ENCODE data around the gene ZNF487. TPM values are rescaled to one million over a fixed set of nuclear protein-coding genes. Genes with fewer than 3 reads are reported as not detected.
A peak's percentile ranks its signal among the peaks of the same experiment; 100 is the strongest.

Gene ZNF487
- total and polyA plus RNA-seq, 2 of the 13 experiments (the other 11 are each of a cell fraction or from before 2014, with no cell fraction given) = 7.4 to 8.8 TPM

GRCh38 chr10:43396061-43396927 lies 40.6 kb upstream of the ZNF487 start (continued):
- 0 out of 2 replicates have a peak, but pooled peaks have one; percentile 36 for TF ChIP-seq ZFAT (CRISPR knock-in tag; conservative IDR thresholded peaks at IDR 0.05)
- TF ChIP-seq ESRRA (CRISPR knock-in tag; IDR thresholded peaks at IDR 0.05; ENCODE audit: low read depth) = no peak
- peak; percentile 59; the same call in 1 of the 2 replicates for TF ChIP-seq SKIL (CRISPR knock-in tag; IDR thresholded peaks at IDR 0.05; ENCODE audit: borderline replicate concordance)
- TF ChIP-seq NCOA2 (CRISPR knock-in tag; IDR thresholded peaks at IDR 0.05) = no peak
- peak; percentile 23; the same call in 1 of the 2 replicates for TF ChIP-seq BRF2 (CRISPR knock-in tag; IDR thresholded peaks at IDR 0.05)
- TF ChIP-seq ZNF318 (CRISPR knock-in tag; IDR thresholded peaks at IDR 0.05) = no peak
- TF ChIP-seq ZFP36L2 (CRISPR knock-in tag; IDR thresholded peaks at IDR 0.05) = no peak
- no peak for TF ChIP-seq HMG20B (CRISPR knock-in tag; conservative IDR thresholded peaks at IDR 0.05)
- TF ChIP-seq ZNF605 (CRISPR knock-in tag; IDR thresholded peaks at IDR 0.05) = peak; percentile 88
- TF ChIP-seq HBP1 (CRISPR knock-in tag; IDR thresholded peaks at IDR 0.05; ENCODE audit: low read depth) = no peak
- TF ChIP-seq ZNF644 (CRISPR knock-in tag; IDR thresholded peaks at IDR 0.05; ENCODE audit: low read depth) = no peak
- no peak; the same call in 1 of the 2 replicates for TF ChIP-seq SAP130 (CRISPR knock-in tag; IDR thresholded peaks at IDR 0.05; ENCODE audit: low read depth)
- TF ChIP-seq SNRNP70 (IDR thresholded peaks at IDR 0.05; ENCODE audit: low read depth, low read length) = no peak
- no peak for TF ChIP-seq NCOA1 (CRISPR knock-in tag; IDR thresholded peaks at IDR 0.05)
- TF ChIP-seq NRL (CRISPR knock-in tag; IDR thresholded peaks at IDR 0.05; ENCODE audit: borderline replicate concordance) = peak; percentile 30; the same call in 1 of the 2 replicates
- TF ChIP-seq ZNF577 (CRISPR knock-in tag; IDR thresholded peaks at IDR 0.05; ENCODE audit: borderline replicate concordance, low read depth) = no peak

Data from HepG2 (cell line).